Upper lobe of right lung (tissue), 1 donor: Measurements from ENCODE around the gene TCP11X2. TPM values are rescaled to one million over a fixed set of nuclear protein-coding genes. Genes with fewer than 3 reads are reported as not detected.
A peak's percentile ranks its signal among the peaks of the same experiment; 100 is the strongest.
"Not testable (repeated sequence)": the region's sequence is repeated elsewhere in the genome, so short reads cannot be mapped to it uniquely, and the experiment has no call there.

Experiments used
- ATAC-seq: fragments of 200-7000 bp; cut with Tn5 transposase; one replicate; pipeline ENCODE4 v1.9.1; 2020; ENCODE audit warnings: mild to moderate bottlenecking, moderate library complexity
- DNase-seq: peaks from one replicate; pipeline ENCODE4 v3.0.0-alpha.2; 2020
- H3K27ac ChIP-seq: fragments of 200-600 bp; one replicate; pipeline ENCODE4 v1.8.0; 2022
- H3K27me3 ChIP-seq: fragments of 200-600 bp; one replicate; pipeline ENCODE4 v1.8.0; 2022; ENCODE audit warnings: mild to moderate bottlenecking
- H3K36me3 ChIP-seq: fragments of 200-600 bp; one replicate; pipeline ENCODE4 v1.8.0; 2022
- H3K4me1 ChIP-seq: fragments of 200-600 bp; one replicate; pipeline ENCODE4 v1.8.0; 2022
- H3K4me3 ChIP-seq: fragments of 200-600 bp; one replicate; pipeline ENCODE4 v1.8.0; 2022; ENCODE audit warnings: mild to moderate bottlenecking
- H3K9me3 ChIP-seq: fragments of 200-600 bp; one replicate; pipeline ENCODE4 v1.8.0; 2022
- intact Hi-C: fragments of 100-400 bp; cut with DNase I; formaldehyde crosslinking; loops from one replicate; pipeline ENCODE4 v1.11.0; 2022
- long read RNA-seq: library from polyadenylated mRNA; unstranded; transcript quantifications from one replicate; pipeline ENCODE4 v2.0.0, GENCODE V29; 2021
- total RNA-seq: library from RNA; stranded (reverse); fragmentation: NEBNext Ultra II Directional; extraction: Animal tissue kit (Norgen Biotek cat#: 25700); gene quantifications from one replicate; pipeline ENCODE4 v1.2.1, GENCODE V29; 2021
- TF ChIP-seq, protein P1 (sequence below): fragments of 200-600 bp; IDR thresholded peaks from one replicate; pipeline ENCODE4 v1.8.0; 2022; ENCODE audit warnings: antibody characterized with exemption
- donor health status: DM: no; HTN: yes; CAD: no; lungs with severe emphysema.

The TCP11X2 gene
- not detected for total RNA-seq
- long read RNA-seq, result 0 reads

DNA sequence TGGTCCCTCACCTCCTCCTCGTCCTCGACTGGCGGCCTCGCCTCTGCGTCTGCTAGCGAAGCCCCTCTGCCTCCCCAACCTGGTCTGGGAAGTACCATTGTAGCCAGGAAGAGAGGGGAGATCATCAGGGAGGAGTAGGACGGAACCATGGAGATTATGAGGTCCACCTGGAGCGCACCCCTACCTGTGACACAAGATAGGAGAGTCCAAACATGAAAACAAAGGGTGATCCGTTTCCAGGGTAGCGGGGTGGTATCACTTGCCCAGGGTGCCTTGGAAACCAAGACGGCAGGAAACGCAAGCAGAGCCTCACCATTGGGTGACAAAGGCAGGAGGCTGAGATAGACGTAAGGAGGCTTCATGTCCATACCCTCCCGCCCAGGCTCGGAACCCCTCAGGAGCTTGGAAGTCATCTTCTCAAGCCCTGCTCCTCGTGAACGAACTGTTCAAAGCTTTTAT lies at the start of gene TCP11X2:
TSS of gene TCP11X2 (minus strand) at position 51 of the 459 bp plus-strand sequence.
- H3K36me3 ChIP-seq, H3K4me3 ChIP-seq, H3K9me3 ChIP-seq, H3K27ac ChIP-seq, ATAC-seq, H3K4me1 ChIP-seq, H3K27me3 ChIP-seq, intact Hi-C loops, DNase-seq: not testable (repeated sequence)

DNA sequence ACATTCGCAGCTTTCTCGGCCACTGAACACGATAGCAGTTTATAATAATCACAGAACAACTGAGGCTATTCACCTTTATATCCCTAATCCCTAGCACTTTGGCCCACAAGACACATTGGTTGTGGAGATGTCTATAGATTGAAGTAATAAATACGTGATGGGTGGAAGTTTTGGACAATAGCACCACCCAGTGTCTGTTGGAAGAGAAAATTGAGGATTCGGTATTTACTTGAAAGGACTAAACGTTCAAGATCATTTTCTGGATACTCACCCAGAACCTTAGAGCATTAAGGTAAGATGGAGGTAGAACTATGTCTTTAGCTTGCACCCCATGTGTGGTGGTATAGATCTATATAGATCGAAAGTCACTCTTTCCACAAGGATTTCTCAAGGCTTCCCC lies 45.7 kb upstream of the TCP11X2 start:
- Histone ChIP-seq H3K36me3 (no peaks in the 10 kb centered on the region), H3K27ac (no peak overlapping the region), H3K4me3 (no peak overlapping the region), H3K27me3 (no peaks in the 10 kb centered on the region), H3K4me1 (no peaks in the 10 kb centered on the region), H3K9me3 (no peaks in the 10 kb centered on the region)
- intact Hi-C loops, result no loop called here
- DNase-seq (no peak), ATAC-seq (no peak)
- TF ChIP-seq, protein P1, sequence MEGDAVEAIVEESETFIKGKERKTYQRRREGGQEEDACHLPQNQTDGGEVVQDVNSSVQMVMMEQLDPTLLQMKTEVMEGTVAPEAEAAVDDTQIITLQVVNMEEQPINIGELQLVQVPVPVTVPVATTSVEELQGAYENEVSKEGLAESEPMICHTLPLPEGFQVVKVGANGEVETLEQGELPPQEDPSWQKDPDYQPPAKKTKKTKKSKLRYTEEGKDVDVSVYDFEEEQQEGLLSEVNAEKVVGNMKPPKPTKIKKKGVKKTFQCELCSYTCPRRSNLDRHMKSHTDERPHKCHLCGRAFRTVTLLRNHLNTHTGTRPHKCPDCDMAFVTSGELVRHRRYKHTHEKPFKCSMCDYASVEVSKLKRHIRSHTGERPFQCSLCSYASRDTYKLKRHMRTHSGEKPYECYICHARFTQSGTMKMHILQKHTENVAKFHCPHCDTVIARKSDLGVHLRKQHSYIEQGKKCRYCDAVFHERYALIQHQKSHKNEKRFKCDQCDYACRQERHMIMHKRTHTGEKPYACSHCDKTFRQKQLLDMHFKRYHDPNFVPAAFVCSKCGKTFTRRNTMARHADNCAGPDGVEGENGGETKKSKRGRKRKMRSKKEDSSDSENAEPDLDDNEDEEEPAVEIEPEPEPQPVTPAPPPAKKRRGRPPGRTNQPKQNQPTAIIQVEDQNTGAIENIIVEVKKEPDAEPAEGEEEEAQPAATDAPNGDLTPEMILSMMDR, result peak; percentile 10

DNA sequence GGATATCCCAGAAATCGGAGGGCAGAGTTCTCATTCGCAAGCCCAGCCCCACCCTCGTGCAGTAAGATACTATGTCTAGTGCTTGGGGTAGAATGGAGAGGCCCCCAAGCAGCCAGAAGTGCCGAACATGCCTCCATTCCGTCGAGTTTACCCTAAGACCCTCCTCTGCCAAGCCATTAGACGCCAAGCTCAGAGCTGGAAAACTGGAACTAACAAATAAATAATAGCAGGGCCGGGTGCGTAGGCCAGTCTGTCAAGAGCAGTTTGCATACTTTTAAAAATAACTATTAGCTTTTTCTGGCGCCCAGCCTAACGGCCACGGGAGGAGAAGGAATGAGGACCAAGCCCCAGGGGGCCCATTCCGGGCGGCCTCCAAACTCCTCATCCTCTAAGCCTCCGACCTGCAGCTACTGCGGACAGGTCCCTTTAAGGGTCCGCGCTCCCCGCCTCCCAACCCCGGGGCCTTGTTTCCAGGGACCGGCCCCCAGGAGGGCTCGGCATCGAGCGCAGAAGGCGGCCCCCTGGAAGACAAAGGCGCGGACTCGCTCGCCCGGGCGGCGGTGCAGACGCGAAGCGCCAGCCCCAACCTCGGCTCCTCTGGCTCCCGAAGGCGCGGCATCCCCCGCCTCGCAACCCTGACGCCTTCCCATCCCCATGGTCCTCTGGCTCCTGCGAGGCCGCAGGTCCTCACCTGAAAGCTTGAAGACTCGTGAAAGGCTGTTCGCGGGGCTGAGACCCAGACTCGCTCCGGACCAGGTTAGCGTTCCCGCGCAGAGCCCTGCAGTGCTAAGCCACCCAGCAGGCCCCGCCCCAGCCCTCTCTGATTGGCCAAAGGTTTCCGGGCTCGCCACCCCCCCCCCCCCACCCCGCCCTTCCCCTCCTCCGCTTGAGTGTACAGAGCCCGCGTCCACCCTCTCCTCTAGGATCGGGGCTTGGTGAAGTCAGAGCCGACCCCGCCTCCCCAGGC lies 44.6 kb upstream of the TCP11X2 start, which contains the start of gene TMSB15A:
TSS of gene TMSB15A (minus strand) at position 765 of the 967 bp plus-strand sequence.
- ATAC-seq, result peak; percentile 95
- Histone ChIP-seq H3K36me3 (no peaks in the 10 kb centered on the region), H3K4me3 (peak within 1 kb of the TSS; percentile 45), H3K9me3 (no peaks in the 10 kb centered on the region), H3K4me1 (no peaks in the 10 kb centered on the region), H3K27ac (no peak within 1 kb of the TSS), H3K27me3 (no peaks in the 10 kb centered on the region)
- intact Hi-C loops, result no loop called here
- TF ChIP-seq, protein P1, result no peak
- peak; percentile 82 for DNase-seq

DNA sequence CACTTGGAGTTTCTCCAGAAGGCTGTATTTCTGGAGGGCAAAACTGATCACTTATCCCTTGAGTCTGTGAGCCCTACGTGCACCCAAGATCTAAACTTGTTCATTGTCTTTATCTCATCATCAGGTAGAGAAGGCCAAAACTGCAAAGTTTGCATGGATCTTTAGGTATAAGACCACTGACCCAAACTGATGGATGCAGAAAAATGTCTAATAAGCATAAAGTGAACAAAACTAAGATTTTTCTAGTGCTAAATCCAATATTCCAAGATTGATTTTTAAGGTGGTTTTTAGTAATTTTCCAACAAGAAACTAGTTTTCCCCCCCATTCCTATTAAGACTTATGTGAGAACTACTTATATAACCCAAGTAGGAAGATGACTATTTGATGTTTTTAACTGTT lies 42.9 kb upstream of the TCP11X2 start:
- ATAC-seq, result no peak
- Histone ChIP-seq H3K27ac (no peak overlapping the region), H3K9me3 (no peaks in the 10 kb centered on the region), H3K36me3 (no peaks in the 10 kb centered on the region), H3K4me3 (no peak overlapping the region), H3K27me3 (no peaks in the 10 kb centered on the region), H3K4me1 (no peaks in the 10 kb centered on the region)
- intact Hi-C loops, result no loop called here
- DNase-seq, result no peak
- TF ChIP-seq, protein P1, result no peak

DNA sequence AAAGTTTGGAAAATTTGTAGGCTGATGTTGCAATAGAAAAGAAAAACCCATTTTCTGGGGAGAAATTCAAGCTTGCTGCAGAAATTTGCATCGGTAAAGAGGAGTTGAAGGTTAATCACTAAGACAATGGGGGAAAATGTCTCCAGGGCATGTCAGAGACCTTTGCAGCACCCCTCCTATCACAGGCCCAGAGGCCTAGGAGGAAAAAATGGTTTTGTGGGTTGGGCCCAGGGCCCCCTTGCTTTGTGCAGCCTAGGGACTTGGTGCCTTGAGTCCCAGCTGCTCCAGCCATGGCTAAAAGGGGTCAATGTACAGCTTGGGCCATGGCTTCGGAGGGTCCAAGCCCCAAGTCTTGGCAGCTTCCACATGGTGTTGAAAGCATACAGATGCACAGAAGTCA lies 27.1 kb upstream of the TCP11X2 start:
- no peak overlapping the region for H3K4me3 ChIP-seq
- no peak overlapping the region for H3K27ac ChIP-seq
- TF ChIP-seq, protein P1, result no peak
- ATAC-seq (no peak), DNase-seq (no peak)
- no peaks in the 10 kb centered on the region for H3K27me3 ChIP-seq
- no peaks in the 10 kb centered on the region for H3K4me1 ChIP-seq
- H3K36me3 ChIP-seq, result no peaks in the 10 kb centered on the region
- no peaks in the 10 kb centered on the region for H3K9me3 ChIP-seq
- intact Hi-C loops, result no loop called here

DNA sequence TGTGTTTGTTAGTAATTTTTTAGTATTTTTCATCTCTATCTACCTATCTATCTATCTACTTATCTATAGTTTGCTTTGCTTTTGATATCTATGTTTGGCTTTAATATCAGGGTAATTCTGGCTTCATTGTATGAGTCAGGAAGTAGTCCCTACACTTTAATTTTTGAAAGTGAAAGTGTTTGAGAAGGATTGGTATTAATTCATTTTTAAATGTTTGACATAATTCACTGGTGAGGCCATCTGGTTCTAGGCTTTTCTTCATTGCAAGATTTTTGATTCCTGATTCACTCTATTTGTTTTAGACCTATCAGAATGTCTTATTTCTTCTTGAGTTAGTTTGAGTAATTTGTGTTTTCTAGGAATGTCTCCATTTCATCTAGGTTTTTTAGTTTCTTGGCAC lies 20.2 kb upstream of the TCP11X2 start:
- Histone ChIP-seq H3K27me3 (no peaks in the 10 kb centered on the region), H3K4me1 (no peaks in the 10 kb centered on the region), H3K27ac (no peak overlapping the region), H3K9me3 (no peaks in the 10 kb centered on the region), H3K4me3 (no peak overlapping the region), H3K36me3 (no peaks in the 10 kb centered on the region)
- ATAC-seq, result no peak
- TF ChIP-seq, protein P1, result no peak
- intact Hi-C loops, result no loop called here
- no peak for DNase-seq

DNA sequence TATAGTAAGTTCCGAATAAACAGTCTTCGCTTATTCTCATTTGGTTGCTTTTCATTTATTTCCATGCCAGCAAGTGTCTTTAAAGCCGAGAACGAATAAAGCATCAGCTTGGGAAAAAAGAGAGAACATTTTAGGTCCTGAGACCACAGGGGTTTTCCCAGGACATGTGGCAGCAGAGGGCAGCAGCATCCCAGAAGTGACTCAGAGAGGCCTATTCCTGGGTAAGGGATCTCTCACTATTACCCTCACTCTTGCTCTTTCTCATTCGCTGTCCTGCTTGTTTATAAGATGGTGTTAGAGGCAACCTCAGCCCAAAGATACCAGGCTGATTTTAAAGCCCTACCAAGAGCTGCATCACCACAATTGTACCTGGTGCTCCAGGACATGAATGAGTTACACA lies 7.2 kb upstream of the TCP11X2 start:
- H3K4me1 ChIP-seq, H3K36me3 ChIP-seq, intact Hi-C loops, H3K9me3 ChIP-seq, ATAC-seq, H3K4me3 ChIP-seq, H3K27me3 ChIP-seq, DNase-seq, H3K27ac ChIP-seq: not testable (repeated sequence)

DNA sequence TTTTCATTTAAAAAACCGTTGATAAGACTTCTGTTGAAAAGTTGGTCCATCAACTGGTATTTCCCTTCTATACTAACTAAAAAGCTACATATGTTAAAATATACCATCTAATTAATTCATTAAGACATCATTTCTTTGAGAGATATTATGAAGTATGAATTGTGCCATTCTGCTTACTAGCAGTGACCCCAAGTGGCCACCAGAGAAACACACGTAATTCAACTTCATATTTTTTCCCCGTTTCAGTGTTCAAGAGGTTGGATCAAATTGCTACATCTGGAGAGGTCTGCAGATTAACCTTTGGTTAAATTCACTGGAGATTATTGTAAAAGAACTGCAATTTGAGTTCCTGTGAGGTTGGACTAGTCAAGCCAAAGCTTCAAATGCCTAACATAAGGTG lies 1.4 kb downstream of the TCP11X2 start:
- DNase-seq, intact Hi-C loops, H3K9me3 ChIP-seq, H3K27me3 ChIP-seq, H3K27ac ChIP-seq, H3K4me1 ChIP-seq, H3K4me3 ChIP-seq, ATAC-seq, H3K36me3 ChIP-seq: not testable (repeated sequence)

DNA sequence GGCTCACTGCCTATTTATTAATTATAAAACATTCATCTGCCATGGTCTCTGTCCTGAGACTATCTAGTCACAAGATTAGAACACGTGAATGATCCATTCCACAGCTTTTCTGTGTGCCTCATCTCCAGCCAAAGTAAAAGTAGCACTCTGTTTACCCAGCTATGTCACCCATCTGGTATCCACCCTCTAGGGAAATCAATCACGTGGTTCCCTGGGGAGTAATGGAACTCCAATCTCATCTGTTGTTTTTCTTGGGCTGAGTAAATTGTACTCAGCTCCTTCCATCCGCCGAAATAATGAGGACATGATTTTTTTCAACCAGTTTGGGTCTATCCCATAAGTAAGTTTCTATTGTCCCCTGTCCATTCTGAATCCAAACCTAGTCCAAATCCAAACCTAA lies 13.0 kb downstream of the TCP11X2 start:
- ATAC-seq, H3K9me3 ChIP-seq, H3K27ac ChIP-seq, H3K4me1 ChIP-seq, intact Hi-C loops, H3K27me3 ChIP-seq, DNase-seq, H3K36me3 ChIP-seq, H3K4me3 ChIP-seq: not testable (repeated sequence)
